SK-N-SH (cell line): ENCODE results near the gene PARVA. TPM values are rescaled to one million over a fixed set of nuclear protein-coding genes. Genes with fewer than 3 reads are reported as not detected.
A peak's percentile ranks its signal among the peaks of the same experiment; 100 is the strongest.

ENCODE experiments used
- CTCF ChIA-PET: fragments of 300-600, 350-600 bp; formaldehyde crosslinking; extraction: SDS; loops from one replicate; lab custom pipeline; 2021; lab: Yijun Ruan, JAX
- POLR2A ChIA-PET: fragments of 350-600 bp; sonication (Branson Sonifier 250); formaldehyde crosslinking; extraction: SDS; loops from one replicate; lab custom pipeline; 2020; ENCODE audit warnings: antibody characterized with exemption, inconsistent platforms; lab: Yijun Ruan, JAX
- DNase-seq: peaks from one replicate; pipeline ENCODE4 v3.0.0; 2012
- H2AFZ ChIP-seq: fragments of 200-600 bp; sonication (generic); 2 replicates; pipeline ENCODE4 v1.8.1; 2016; ENCODE audit warnings: antibody characterized with exemption, mild to moderate bottlenecking, low read depth
- H3F3A ChIP-seq: fragments of 200-600 bp; sonication (generic); replicated peaks from 2 replicates; pipeline ENCODE3; 2016; ENCODE audit warnings: antibody characterized with exemption, mild to moderate bottlenecking; ENCODE audit not compliant: insufficient read depth
- H3K27ac ChIP-seq, 2 experiments: fragments of 200-500 bp in 1 of 2; fragments of 200-600 bp in 1 of 2; sonication (Bioruptor generic) in 1 of 2; sonication (generic), shearing (Covaris generic) in 1 of 2; 2 replicates each; pipeline versions ENCODE4 v1.5.1 to v1.6.1; 2014 to 2016; ENCODE audit warnings: low read depth in 2 of 2, inconsistent platforms in 1 of 2, low read length in 1 of 2, mild to moderate bottlenecking in 1 of 2, mixed read lengths in 1 of 2
- H3K27me3 ChIP-seq: fragments of 200-600 bp; sonication (generic), shearing (Covaris generic); 2 replicates; pipeline ENCODE4 v1.6.1; 2016; ENCODE audit warnings: mixed run types; ENCODE audit not compliant: insufficient read depth
- H3K36me3 ChIP-seq, 2 experiments: fragments of 200-500 bp in 1 of 2; fragments of 200-600 bp in 1 of 2; sonication (Bioruptor generic) in 1 of 2; sonication (generic) in 1 of 2; replicated peaks in 1 of 2; 2 replicates each; pipeline versions ENCODE3 to v1.5.1; 2014 to 2016; ENCODE audit warnings: low read length in 1 of 2, mild to moderate bottlenecking in 1 of 2; ENCODE audit not compliant: insufficient read depth in 2 of 2, control insufficient read depth in 1 of 2
- H3K4me1 ChIP-seq, 2 experiments: fragments of 200-500 bp in 1 of 2; fragments of 200-600 bp in 1 of 2; sonication (Bioruptor generic) in 1 of 2; sonication (generic), shearing (Covaris generic) in 1 of 2; 2 replicates each; pipeline versions ENCODE4 v1.5.1 to v1.6.1; 2014 to 2016; ENCODE audit warnings: low read depth in 1 of 2, low read length in 1 of 2, mixed run types in 1 of 2; ENCODE audit not compliant: insufficient read depth in 2 of 2, control insufficient read depth in 1 of 2
- H3K4me2 ChIP-seq: fragments of 200-600 bp; sonication (generic), shearing (Covaris generic); 2 replicates; pipeline ENCODE4 v1.6.1; 2017; ENCODE audit warnings: mixed run types
- H3K4me3 ChIP-seq, 2 experiments: fragments of 200-500 bp in 1 of 2; fragments of 200-600 bp in 1 of 2; sonication (Bioruptor generic) in 1 of 2; sonication (generic), shearing (Covaris generic) in 1 of 2; 2 replicates each; pipeline versions ENCODE4 v1.5.1 to v1.8.1; 2014 to 2016; ENCODE audit warnings: low read depth in 2 of 2, inconsistent platforms in 1 of 2, low read length in 1 of 2, mild to moderate bottlenecking in 1 of 2, mixed read lengths in 1 of 2, moderate library complexity in 1 of 2
- H3K79me2 ChIP-seq: fragments of 200-600 bp; sonication (generic); 2 replicates; pipeline ENCODE4 v1.8.1; 2017; ENCODE audit warnings: mild to moderate bottlenecking; ENCODE audit not compliant: insufficient read depth
- H3K9ac ChIP-seq: fragments of 200-600 bp; sonication (generic); 2 replicates; pipeline ENCODE4 v1.6.1; 2017; ENCODE audit warnings: mixed run types
- H3K9me2 ChIP-seq: fragments of 200-600 bp; sonication (generic); 2 replicates; pipeline ENCODE4 v1.6.1; 2017; ENCODE audit warnings: mixed run types
- H3K9me3 ChIP-seq: fragments of 200-600 bp; sonication (generic); 2 replicates; pipeline ENCODE4 v1.6.1; 2017; ENCODE audit warnings: mixed run types, mild to moderate bottlenecking, moderate library complexity
- H4K20me1 ChIP-seq: fragments of 200-600 bp; sonication (generic); 2 replicates; pipeline ENCODE4 v1.6.1; 2017; ENCODE audit warnings: mild to moderate bottlenecking, mixed run types; ENCODE audit not compliant: insufficient read depth
- JUND ChIP-seq: IDR thresholded peaks from 2 replicates; pipeline ENCODE4 v1.4.0; 2012
- NFIC ChIP-seq: IDR thresholded peaks from 2 replicates; pipeline ENCODE4 v1.4.0; 2012; ENCODE audit warnings: borderline replicate concordance
- NRF1 ChIP-seq: IDR thresholded peaks from 2 replicates; pipeline ENCODE4 v1.6.1; 2012; ENCODE audit warnings: low read depth, mild to moderate bottlenecking, low read length
- RXRA ChIP-seq: IDR thresholded peaks from 2 replicates; pipeline ENCODE4 v1.4.0; 2012; ENCODE audit warnings: low read depth, mild to moderate bottlenecking, borderline replicate concordance
- TCF12 ChIP-seq: IDR thresholded peaks from 2 replicates; pipeline ENCODE4 v1.4.0; 2012
- TEAD4 ChIP-seq: IDR thresholded peaks from 2 replicates; pipeline ENCODE4 v1.4.0; 2012; ENCODE audit warnings: mild to moderate bottlenecking, borderline replicate concordance; ENCODE audit not compliant: insufficient read depth
- WGBS: methylation state at CpG from one replicate; pipeline ENCODE4 v1.1.6; 2017; ENCODE audit warnings: low lambda C conversion rate; 5-methylcytosine and 5-hydroxymethylcytosine counted together
- polyA plus RNA-seq, 3 experiments: library from polyadenylated mRNA; depleted of rRNA; stranded (reverse); fragments of >200 nt; gene quantifications; 2 replicates each; pipeline ENCODE4 v1.2.3, GENCODE V29; 2012
- TF ChIP-seq, protein P1 (sequence below): fragments of 150-350 bp; IDR thresholded peaks from 2 replicates; pipeline ENCODE4 v1.6.1; 2016; ENCODE audit warnings: mild to moderate bottlenecking, low read depth, low read length
- TF ChIP-seq, protein P2 (sequence below): fragments of 200-600 bp; sonication (generic); IDR thresholded peaks from 2 replicates; pipeline ENCODE4 v1.6.1; 2017; ENCODE audit warnings: antibody characterized with exemption, mild to moderate bottlenecking, moderate library complexity
- TF ChIP-seq, protein P3 (sequence below): IDR thresholded peaks from 2 replicates; pipeline ENCODE4 v1.4.0; 2012; ENCODE audit warnings: low read depth, borderline replicate concordance
- TF ChIP-seq, protein P4 (sequence below): fragments of 150-350 bp; IDR thresholded peaks from 2 replicates; pipeline ENCODE4 v1.6.1; 2017; ENCODE audit warnings: antibody characterized with exemption, low read length, low read depth, borderline replicate concordance

Gene PARVA
- polyA plus RNA-seq, 1 of the 3 experiments (the other 2 are of a cell fraction): 27.6 TPM

DNA sequence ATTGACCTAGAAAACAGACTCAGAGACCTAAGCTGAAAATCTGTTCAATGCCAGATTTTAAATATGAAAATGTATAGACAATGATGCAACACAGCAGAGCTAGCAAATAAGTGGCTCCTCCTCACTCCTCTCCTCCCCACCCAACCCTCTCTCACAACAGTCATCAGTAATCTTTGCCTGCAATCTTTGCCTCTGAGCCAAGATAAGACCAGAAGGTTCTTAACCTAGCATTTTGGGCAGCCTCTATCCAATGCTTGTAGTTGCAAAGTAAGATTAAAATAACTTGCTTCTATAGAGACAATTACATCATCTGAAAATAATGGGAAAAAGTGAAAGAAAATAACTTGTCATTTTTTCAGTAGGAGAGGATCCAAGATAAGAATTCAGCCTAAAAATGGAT, 117.3 kb downstream of the PARVA start:
- H3K27ac ChIP-seq: no peak overlapping the region
- DNase-seq: no peak

DNA sequence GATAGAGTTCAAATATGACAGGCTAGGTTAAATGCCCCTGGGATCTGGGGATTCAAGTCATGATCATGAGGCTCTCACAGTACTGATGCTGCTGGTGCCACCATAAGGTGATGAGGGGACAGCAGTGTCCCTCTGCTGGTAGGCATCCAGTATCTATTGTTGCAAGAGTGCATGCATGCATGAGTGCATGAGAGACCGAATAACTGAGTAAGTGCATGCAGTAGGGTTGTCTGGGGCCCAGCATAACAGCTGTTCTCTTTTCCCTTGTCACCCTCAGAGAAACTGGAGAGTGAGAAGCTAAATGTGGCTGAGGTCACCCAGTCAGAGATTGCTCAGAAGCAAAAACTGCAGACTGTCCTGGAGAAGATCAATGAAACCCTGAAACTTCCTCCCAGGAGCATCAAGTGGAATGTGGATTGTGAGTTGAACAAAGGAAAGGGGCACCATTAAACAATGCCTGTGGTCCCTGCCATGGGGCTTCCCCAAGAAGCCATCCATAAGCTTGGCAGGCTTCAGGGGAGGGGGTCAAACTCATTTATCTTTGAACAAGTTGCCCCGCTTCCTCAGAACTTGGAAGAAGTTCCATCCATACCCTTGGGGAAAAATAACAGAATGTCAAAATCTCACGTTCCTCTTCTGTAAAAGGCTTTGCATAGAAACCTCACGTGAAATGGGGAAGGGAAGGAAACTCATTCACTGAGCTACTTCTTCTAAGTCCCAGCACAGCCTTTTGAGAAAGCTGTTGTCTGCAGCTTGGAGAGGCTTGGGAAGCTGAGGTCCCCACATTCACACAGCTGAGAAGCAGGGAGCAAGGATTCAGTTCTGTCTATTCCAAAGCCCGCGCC, 119.0 kb downstream of the PARVA start:
- POLR2A ChIA-PET: no interaction called here

More for the DNA sequence above, 117.3 kb downstream of the PARVA start:
- ChIA-PET CTCF (interaction anchor here (0.6 to 1.7 kb wide), 4 partner anchors 9 to 194 kb away, joined by 3 to 7 read pairs (median 4); no protein-coding TSS in a partner anchor), POLR2A (no interaction called here)
- no peaks in the 10 kb centered on the region for H3K27me3 ChIP-seq
- H4K20me1 ChIP-seq: no peaks in the 10 kb centered on the region
- peaks cover 2% of the 10 kb centered on the region for H3K9me3 ChIP-seq
- H3K79me2 ChIP-seq: no peaks in the 10 kb centered on the region
- no peak overlapping the region for H3K4me2 ChIP-seq
- TF ChIP-seq NRF1 (no peak), TCF12 (peak; percentile 26; the same call in 1 of the 2 replicates), NFIC (peak; percentile 53; the same call in 1 of the 2 replicates), TEAD4 (no peak), RXRA (no peak), JUND (peak; percentile 16; the same call in 1 of the 2 replicates)
- TF ChIP-seq, protein P1, sequence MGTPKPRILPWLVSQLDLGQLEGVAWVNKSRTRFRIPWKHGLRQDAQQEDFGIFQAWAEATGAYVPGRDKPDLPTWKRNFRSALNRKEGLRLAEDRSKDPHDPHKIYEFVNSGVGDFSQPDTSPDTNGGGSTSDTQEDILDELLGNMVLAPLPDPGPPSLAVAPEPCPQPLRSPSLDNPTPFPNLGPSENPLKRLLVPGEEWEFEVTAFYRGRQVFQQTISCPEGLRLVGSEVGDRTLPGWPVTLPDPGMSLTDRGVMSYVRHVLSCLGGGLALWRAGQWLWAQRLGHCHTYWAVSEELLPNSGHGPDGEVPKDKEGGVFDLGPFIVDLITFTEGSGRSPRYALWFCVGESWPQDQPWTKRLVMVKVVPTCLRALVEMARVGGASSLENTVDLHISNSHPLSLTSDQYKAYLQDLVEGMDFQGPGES: no peak
- TF ChIP-seq, protein P2, sequence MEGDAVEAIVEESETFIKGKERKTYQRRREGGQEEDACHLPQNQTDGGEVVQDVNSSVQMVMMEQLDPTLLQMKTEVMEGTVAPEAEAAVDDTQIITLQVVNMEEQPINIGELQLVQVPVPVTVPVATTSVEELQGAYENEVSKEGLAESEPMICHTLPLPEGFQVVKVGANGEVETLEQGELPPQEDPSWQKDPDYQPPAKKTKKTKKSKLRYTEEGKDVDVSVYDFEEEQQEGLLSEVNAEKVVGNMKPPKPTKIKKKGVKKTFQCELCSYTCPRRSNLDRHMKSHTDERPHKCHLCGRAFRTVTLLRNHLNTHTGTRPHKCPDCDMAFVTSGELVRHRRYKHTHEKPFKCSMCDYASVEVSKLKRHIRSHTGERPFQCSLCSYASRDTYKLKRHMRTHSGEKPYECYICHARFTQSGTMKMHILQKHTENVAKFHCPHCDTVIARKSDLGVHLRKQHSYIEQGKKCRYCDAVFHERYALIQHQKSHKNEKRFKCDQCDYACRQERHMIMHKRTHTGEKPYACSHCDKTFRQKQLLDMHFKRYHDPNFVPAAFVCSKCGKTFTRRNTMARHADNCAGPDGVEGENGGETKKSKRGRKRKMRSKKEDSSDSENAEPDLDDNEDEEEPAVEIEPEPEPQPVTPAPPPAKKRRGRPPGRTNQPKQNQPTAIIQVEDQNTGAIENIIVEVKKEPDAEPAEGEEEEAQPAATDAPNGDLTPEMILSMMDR: no peak
- TF ChIP-seq, protein P3, sequence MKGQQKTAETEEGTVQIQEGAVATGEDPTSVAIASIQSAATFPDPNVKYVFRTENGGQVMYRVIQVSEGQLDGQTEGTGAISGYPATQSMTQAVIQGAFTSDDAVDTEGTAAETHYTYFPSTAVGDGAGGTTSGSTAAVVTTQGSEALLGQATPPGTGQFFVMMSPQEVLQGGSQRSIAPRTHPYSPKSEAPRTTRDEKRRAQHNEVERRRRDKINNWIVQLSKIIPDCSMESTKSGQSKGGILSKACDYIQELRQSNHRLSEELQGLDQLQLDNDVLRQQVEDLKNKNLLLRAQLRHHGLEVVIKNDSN: no peak
- H3K9me2 ChIP-seq: no peaks in the 10 kb centered on the region
- peaks cover 0 to 2% of the 10 kb centered on the region in 2 experiments; a peak in 1 of 4 replicates for H3K4me1 ChIP-seq
- H3K9ac ChIP-seq: no peak overlapping the region
- no peak overlapping the region for H2AFZ ChIP-seq
- H3K36me3 ChIP-seq: peaks cover 11 to 43% of the 10 kb centered on the region in 2 experiments
- no peak overlapping the region for H3K4me3 ChIP-seq
- H3F3A ChIP-seq: peaks cover 16% of the 10 kb centered on the region

More for the DNA sequence above, 119.0 kb downstream of the PARVA start:
- Histone ChIP-seq H3K27ac (no peak overlapping the region), H3K36me3 (peaks cover 11 to 36% of the 10 kb centered on the region in 2 experiments), H3K4me3 (no peak overlapping the region), H2AFZ (no peak overlapping the region), H3F3A (peaks cover 16% of the 10 kb centered on the region), H3K9ac (no peak overlapping the region), H3K79me2 (no peaks in the 10 kb centered on the region), H3K4me1 (peaks cover 0 to 2% of the 10 kb centered on the region in 2 experiments; a peak in 1 of 4 replicates), H3K9me3 (no peaks in the 10 kb centered on the region), H3K4me2 (no peak overlapping the region), H3K9me2 (no peaks in the 10 kb centered on the region), H4K20me1 (no peaks in the 10 kb centered on the region), H3K27me3 (no peaks in the 10 kb centered on the region)
- WGBS: 94% methylated on average over 6 of the region's 6 CpGs
- TF ChIP-seq, protein P4, sequence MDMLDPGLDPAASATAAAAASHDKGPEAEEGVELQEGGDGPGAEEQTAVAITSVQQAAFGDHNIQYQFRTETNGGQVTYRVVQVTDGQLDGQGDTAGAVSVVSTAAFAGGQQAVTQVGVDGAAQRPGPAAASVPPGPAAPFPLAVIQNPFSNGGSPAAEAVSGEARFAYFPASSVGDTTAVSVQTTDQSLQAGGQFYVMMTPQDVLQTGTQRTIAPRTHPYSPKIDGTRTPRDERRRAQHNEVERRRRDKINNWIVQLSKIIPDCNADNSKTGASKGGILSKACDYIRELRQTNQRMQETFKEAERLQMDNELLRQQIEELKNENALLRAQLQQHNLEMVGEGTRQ: no peak
- TF ChIP-seq, protein P2: peak; percentile 29
- no peak for DNase-seq
- CTCF ChIA-PET: interaction anchor here (0.8 to 1.0 kb wide), 5 partner anchors 11 to 83 kb away, joined by 3 read pairs; no protein-coding TSS in a partner anchor
